Measurements from ENCODE around the gene GEMIN8.

DNA sequence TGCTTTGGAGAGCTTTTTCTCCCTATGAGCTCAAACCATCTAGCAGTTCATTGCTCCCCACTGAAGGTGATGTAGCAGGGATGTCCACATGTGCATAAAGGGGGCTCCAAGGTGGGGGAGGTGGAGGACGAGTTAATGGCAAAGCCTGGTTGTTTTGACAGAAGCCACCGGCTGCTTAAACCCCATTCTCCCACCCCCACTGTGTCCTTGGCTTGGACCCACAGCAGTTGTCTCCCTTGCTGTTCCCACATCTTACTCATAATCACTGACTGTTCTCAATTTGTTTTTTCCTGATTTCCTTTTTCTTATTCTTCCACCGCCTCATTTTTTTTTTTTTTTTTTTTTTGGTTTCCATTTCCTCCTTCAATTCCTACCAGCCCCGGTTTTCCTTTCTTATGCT is 72.7 kb downstream of the GEMIN8 start:
- TF ChIP-seq EZH2 (IDR thresholded peaks at IDR 0.05; ENCODE audit: borderline replicate concordance), result no peak
- TF ChIP-seq, protein P1, sequence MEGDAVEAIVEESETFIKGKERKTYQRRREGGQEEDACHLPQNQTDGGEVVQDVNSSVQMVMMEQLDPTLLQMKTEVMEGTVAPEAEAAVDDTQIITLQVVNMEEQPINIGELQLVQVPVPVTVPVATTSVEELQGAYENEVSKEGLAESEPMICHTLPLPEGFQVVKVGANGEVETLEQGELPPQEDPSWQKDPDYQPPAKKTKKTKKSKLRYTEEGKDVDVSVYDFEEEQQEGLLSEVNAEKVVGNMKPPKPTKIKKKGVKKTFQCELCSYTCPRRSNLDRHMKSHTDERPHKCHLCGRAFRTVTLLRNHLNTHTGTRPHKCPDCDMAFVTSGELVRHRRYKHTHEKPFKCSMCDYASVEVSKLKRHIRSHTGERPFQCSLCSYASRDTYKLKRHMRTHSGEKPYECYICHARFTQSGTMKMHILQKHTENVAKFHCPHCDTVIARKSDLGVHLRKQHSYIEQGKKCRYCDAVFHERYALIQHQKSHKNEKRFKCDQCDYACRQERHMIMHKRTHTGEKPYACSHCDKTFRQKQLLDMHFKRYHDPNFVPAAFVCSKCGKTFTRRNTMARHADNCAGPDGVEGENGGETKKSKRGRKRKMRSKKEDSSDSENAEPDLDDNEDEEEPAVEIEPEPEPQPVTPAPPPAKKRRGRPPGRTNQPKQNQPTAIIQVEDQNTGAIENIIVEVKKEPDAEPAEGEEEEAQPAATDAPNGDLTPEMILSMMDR (IDR thresholded peaks at IDR 0.05; ENCODE audit: poor library complexity), result no peak

All from hepatocyte (in vitro differentiated cells).